Retina (tissue), 1 donor: ENCODE results near the gene FRMD4A.

Experiments used
- DNase-seq: peaks from one replicate; pipeline ENCODE4 v3.0.0-alpha.2; 2016

The FRMD4A gene

GRCh38 chr10:14293526-14293925, 37.2 kb downstream of the FRMD4A start:
- DNase-seq, result no peak

- DNase-seq, result no peak
Measured at GRCh38 chr10:14291296-14291695, 39.4 kb downstream of the FRMD4A start.

GRCh38 chr10:14285941-14286560, 44.7 kb downstream of the FRMD4A start:
- no peak for DNase-seq

- DNase-seq, result no peak
Measured at GRCh38 chr10:14282276-14282675, 48.4 kb downstream of the FRMD4A start.

- no peak for DNase-seq
Measured at GRCh38 chr10:14278533-14278932, 52.2 kb downstream of the FRMD4A start.

- DNase-seq, result no peak
Measured at GRCh38 chr10:14276210-14276609, 54.5 kb downstream of the FRMD4A start.

GRCh38 chr10:14271621-14272020, 59.1 kb downstream of the FRMD4A start:
- no peak for DNase-seq

GRCh38 chr10:14270370-14270769, 60.4 kb downstream of the FRMD4A start:
- DNase-seq, result peak; percentile 10

- no peak for DNase-seq
Measured at GRCh38 chr10:14265709-14266108, 65.0 kb downstream of the FRMD4A start.

GRCh38 chr10:14262836-14263425, 67.8 kb downstream of the FRMD4A start:
- no peak for DNase-seq

- no peak for DNase-seq
Measured at GRCh38 chr10:14261336-14261735, 69.4 kb downstream of the FRMD4A start.

GRCh38 chr10:14259696-14260566, 70.8 kb downstream of the FRMD4A start:
- no peak for DNase-seq

- DNase-seq, result no peak
Measured at GRCh38 chr10:14254368-14254767, 76.4 kb downstream of the FRMD4A start.

GRCh38 chr10:14253711-14254110, 77.0 kb downstream of the FRMD4A start:
- DNase-seq, result no peak

GRCh38 chr10:14253079-14253478, 77.6 kb downstream of the FRMD4A start:
- DNase-seq, result no peak

- DNase-seq, result no peak
Measured at GRCh38 chr10:14250496-14251076, 80.1 kb downstream of the FRMD4A start.

GRCh38 chr10:14247377-14248116, 83.2 kb downstream of the FRMD4A start:
- no peak for DNase-seq

- DNase-seq, result no peak
Measured at GRCh38 chr10:14244801-14245211, 85.9 kb downstream of the FRMD4A start.

GRCh38 chr10:14244147-14244546, 86.6 kb downstream of the FRMD4A start:
- no peak for DNase-seq

GRCh38 chr10:14243221-14243620, 87.5 kb downstream of the FRMD4A start:
- DNase-seq, result no peak

- no peak for DNase-seq
Measured at GRCh38 chr10:14241196-14241595, 89.5 kb downstream of the FRMD4A start.

GRCh38 chr10:14240253-14241189, 90.2 kb downstream of the FRMD4A start:
- DNase-seq, result peak; percentile 67
